HAP-1 (cell line): ENCODE measurements around the gene HIVEP3.

Experiments used
- DNase-seq, 2 experiments: peaks; one replicate each; pipeline ENCODE4 v3.0.0-alpha.2; 2016 to 2020; ENCODE audit warnings: low spot score in 2 of 2
- H3K27me3 ChIP-seq: fragments of 250-450 bp; sonication (Bioruptor Pico); 2 replicates; pipeline ENCODE4 v1.5.1; 2020; ENCODE audit warnings: low read depth, mild to moderate bottlenecking, moderate library complexity
- H3K36me3 ChIP-seq: fragments of 250-450 bp; sonication (Bioruptor Pico); replicated peaks from 2 replicates; pipeline ENCODE4 v1.5.1; 2020; ENCODE audit warnings: mild to moderate bottlenecking
- H3K4me1 ChIP-seq: fragments of 250-450 bp; sonication (Bioruptor Pico); 2 replicates; pipeline ENCODE4 v1.5.1; 2020; ENCODE audit warnings: mild to moderate bottlenecking
- H3K4me3 ChIP-seq: fragments of 250-450 bp; sonication (Bioruptor Pico); 2 replicates; pipeline ENCODE4 v1.5.1; 2020; ENCODE audit warnings: mild to moderate bottlenecking, moderate library complexity
- H3K9me3 ChIP-seq: fragments of 250-450 bp; sonication (Bioruptor Pico); 2 replicates; pipeline ENCODE4 v1.5.1; 2020; ENCODE audit warnings: mild to moderate bottlenecking, moderate library complexity
- in situ Hi-C: fragments of 300-500 bp; cut with MboI; formaldehyde crosslinking; loops from 3 replicates; pipeline ENCODE4 v1.14.3; 2020; ENCODE audit warnings: low sequenced_read_pairs, inconsistent platforms, mixed read lengths

The HIVEP3 gene

GRCh38 chr1:41493117-41493536 is 425.6 kb downstream of the HIVEP3 start:
- no peaks in the 10 kb centered on the region for H3K36me3 ChIP-seq
- H3K4me1 ChIP-seq: peaks cover 17% of the 10 kb centered on the region
- DNase-seq: no peak
- no peaks in the 10 kb centered on the region for H3K27me3 ChIP-seq
- no peak overlapping the region for H3K4me3 ChIP-seq
- in situ Hi-C loops: no loop called here
- no peaks in the 10 kb centered on the region for H3K9me3 ChIP-seq

DNA sequence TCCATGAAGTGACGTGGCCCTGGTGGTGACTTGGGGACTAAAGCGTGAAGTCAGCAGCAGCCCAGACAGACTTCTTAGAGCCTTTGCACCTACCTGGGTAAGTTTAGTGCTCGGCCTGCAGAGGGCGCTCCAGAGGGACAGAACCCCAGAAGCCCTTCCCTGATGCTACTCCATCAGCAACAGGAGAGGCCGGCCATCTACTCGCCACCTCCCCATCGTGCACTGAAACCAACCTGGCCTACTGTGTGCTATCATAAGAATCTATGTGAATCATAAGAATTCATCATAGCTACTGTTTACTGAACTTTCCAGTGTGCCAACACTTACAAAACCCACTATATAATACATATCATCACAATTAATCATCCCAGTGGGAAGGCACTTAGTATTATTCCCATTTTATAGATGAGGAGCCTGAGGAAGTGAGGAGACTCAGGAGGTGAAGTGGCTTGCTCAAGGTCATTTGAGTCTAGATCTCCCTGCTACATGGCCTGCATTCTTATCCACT is 426.3 kb downstream of the HIVEP3 start:
- no peak overlapping the region for H3K4me3 ChIP-seq
- peak in 1 of 2 experiments; percentile 76 for DNase-seq
- peaks cover 24% of the 10 kb centered on the region for H3K4me1 ChIP-seq

DNA sequence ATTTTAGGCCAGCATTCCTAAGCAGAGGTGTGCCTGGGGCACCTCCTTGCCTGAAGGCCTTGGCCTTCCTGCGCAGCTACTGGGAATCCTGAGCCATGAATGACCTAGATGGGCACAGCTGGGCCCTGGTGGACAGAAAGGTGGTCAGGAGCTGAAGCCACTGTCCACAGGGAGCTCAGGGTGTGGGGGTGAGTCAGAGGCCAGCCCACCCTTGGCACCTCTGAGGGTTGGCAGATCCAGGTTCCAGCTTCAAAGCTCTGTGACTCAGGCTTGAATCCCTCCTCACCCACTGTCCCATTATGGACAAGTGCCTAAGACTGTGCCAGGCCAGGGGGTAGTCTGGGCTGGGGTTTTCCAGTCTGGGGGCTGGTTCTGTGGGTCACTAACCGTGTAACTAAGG is 427.8 kb downstream of the HIVEP3 start:
- Histone ChIP-seq H3K4me1 (peaks cover 30% of the 10 kb centered on the region), H3K9me3 (no peaks in the 10 kb centered on the region)

More for the DNA sequence above, 426.3 kb downstream of the HIVEP3 start:
- no peaks in the 10 kb centered on the region for H3K9me3 ChIP-seq
- H3K36me3 ChIP-seq: no peaks in the 10 kb centered on the region
- in situ Hi-C loops: no loop called here
- H3K27me3 ChIP-seq: no peaks in the 10 kb centered on the region

DNA sequence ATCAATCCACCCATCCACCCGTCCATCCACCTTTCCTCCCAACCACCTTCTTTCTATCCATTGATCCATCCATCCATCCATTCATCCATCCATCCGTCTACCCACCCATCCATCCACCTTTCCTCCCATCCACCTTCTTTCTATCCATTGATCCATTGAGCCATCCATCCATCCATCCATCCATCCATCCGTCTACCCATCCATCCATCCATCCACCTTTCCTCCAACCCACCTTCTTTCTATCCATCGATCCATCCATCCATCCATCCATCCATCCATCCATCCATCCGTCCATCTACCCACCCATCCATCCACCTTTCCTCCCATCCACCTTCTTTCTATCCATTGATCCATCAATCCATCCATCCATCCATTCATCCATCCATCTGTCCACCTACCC is 429.2 kb downstream of the HIVEP3 start:
- DNase-seq: no peak
- in situ Hi-C loops: no loop called here
- no peaks in the 10 kb centered on the region for H3K27me3 ChIP-seq
- H3K4me1 ChIP-seq: peaks cover 33% of the 10 kb centered on the region
- no peak overlapping the region for H3K4me3 ChIP-seq
- H3K9me3 ChIP-seq: no peaks in the 10 kb centered on the region
- no peaks in the 10 kb centered on the region for H3K36me3 ChIP-seq

More for the DNA sequence above, 427.8 kb downstream of the HIVEP3 start:
- no peak for DNase-seq
- H3K27me3 ChIP-seq: no peaks in the 10 kb centered on the region
- no peak overlapping the region for H3K4me3 ChIP-seq
- in situ Hi-C loops: no loop called here
- no peaks in the 10 kb centered on the region for H3K36me3 ChIP-seq

DNA sequence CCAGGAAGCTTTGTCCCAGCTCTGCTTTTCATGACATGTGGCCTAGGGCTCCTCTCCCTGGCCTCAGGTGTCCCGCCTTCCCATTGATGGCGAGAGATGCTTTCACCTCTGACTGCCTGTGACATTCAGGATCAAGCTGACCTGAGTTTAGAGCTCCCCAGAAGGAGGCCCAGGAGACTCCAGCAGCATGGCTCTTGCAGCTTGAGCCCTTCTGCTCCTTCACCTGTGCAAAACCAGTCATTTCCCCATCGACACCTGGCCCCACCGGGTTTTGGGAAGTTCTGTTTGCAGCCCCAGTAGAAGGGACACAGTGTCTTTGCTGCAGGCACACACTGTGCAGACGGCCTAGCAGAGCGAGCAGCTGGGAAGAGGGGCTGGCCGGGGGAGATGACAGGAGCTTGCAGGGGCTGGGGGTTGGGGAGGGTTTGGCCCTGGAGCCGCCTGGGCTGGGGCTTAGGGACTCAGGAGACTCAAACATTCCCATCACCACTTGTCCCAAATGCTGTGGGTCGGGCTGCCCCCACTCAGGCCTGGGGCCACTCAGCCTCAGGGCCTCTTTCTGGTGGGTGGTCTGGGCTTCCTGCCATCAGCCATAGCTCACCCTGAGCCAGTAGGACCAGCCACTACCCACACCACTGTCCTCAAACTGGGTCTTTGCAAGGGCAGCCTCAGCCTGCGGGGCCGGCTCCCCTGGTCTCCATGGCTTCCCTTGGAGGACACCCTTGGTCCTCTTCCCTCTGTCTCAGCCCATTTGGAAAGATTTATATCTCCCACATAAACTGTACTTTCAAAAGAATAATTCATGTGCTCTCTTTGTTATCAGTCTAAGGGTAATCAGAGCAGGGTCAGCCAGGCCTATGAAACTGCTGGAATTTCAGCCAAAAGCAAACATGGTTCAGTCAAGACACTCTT is 430.4 kb downstream of the HIVEP3 start:
- H3K4me1 ChIP-seq: peaks cover 33% of the 10 kb centered on the region
- no peaks in the 10 kb centered on the region for H3K27me3 ChIP-seq
- H3K36me3 ChIP-seq: no peaks in the 10 kb centered on the region
- no peak for DNase-seq
- no peaks in the 10 kb centered on the region for H3K9me3 ChIP-seq
- H3K4me3 ChIP-seq: no peak overlapping the region
- in situ Hi-C loops: no loop called here

- H3K4me1 ChIP-seq: peaks cover 33% of the 10 kb centered on the region
- no peak overlapping the region for H3K4me3 ChIP-seq
- no peaks in the 10 kb centered on the region for H3K36me3 ChIP-seq
- H3K27me3 ChIP-seq: no peaks in the 10 kb centered on the region
- DNase-seq: no peak
- in situ Hi-C loops: no loop called here
- no peaks in the 10 kb centered on the region for H3K9me3 ChIP-seq
Measured at GRCh38 chr1:41487126-41488039, 431.3 kb downstream of the HIVEP3 start.

DNA sequence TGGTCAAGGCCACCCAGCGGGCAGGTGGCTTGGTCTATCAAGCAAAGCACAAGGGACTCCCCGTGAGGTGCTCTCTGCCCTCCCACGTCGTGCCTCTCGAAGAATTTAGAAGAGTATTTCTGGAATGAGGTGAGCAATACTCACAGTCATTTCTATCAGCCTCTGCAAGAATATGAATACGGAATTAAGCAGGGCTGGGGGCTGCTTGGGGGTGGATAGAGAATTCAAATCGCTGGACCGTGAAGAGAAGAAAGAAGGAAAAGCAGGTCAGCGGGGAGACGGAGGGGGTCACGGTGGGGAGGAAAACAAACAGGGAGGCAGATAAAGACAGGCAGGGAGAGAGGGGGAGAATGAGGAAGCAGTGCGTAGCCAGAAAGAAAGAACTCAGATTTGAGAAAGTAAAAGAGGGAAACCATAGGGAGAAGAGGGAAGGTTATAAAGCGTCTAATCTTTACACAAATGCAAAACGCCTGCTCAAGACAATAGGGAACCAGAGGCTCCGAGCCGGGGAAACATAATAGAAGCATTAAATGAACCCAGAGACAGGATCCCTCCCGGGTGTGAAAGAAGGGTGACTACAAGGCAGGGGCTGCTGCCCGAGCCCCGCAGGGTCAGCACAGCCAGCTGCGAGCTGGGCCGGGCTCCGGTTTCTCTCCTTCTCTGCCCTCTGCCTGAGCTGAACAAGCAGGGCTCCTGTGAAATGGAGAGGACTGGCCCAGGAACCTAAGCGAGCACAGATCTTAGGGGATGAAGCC is 432.2 kb downstream of the HIVEP3 start:
- peaks cover 33% of the 10 kb centered on the region for H3K4me1 ChIP-seq
- in situ Hi-C loops: no loop called here
- no peak overlapping the region for H3K4me3 ChIP-seq
- peak; percentile 76 to 95 for DNase-seq
- H3K36me3 ChIP-seq: no peaks in the 10 kb centered on the region
- H3K27me3 ChIP-seq: no peaks in the 10 kb centered on the region
- no peaks in the 10 kb centered on the region for H3K9me3 ChIP-seq

DNA sequence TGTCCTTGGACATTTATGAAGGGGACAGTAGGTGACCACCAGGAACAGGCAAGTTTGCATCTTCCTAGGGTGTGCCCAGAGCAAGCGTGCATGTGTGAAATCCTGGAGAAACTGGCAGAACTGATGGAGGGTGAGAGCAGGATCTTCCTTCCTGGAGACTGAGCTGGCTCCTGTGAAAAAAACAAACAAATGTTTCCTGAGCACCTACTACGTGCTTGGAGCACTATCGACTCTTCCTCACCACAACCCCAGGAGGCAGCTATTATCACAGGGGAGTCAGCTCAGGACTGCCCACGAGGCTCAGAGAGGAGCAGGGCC is 432.7 kb downstream of the HIVEP3 start:
- Histone ChIP-seq H3K27me3 (no peaks in the 10 kb centered on the region), H3K4me1 (peaks cover 33% of the 10 kb centered on the region), H3K4me3 (no peak overlapping the region), H3K36me3 (no peaks in the 10 kb centered on the region), H3K9me3 (no peaks in the 10 kb centered on the region)
- in situ Hi-C loops: no loop called here
- no peak for DNase-seq

- H3K36me3 ChIP-seq: no peaks in the 10 kb centered on the region
- no peak overlapping the region for H3K4me3 ChIP-seq
- peaks cover 33% of the 10 kb centered on the region for H3K4me1 ChIP-seq
- in situ Hi-C loops: no loop called here
- H3K27me3 ChIP-seq: no peaks in the 10 kb centered on the region
- no peaks in the 10 kb centered on the region for H3K9me3 ChIP-seq
- DNase-seq: no peak
Measured at GRCh38 chr1:41485605-41486004, 433.1 kb downstream of the HIVEP3 start.

DNA sequence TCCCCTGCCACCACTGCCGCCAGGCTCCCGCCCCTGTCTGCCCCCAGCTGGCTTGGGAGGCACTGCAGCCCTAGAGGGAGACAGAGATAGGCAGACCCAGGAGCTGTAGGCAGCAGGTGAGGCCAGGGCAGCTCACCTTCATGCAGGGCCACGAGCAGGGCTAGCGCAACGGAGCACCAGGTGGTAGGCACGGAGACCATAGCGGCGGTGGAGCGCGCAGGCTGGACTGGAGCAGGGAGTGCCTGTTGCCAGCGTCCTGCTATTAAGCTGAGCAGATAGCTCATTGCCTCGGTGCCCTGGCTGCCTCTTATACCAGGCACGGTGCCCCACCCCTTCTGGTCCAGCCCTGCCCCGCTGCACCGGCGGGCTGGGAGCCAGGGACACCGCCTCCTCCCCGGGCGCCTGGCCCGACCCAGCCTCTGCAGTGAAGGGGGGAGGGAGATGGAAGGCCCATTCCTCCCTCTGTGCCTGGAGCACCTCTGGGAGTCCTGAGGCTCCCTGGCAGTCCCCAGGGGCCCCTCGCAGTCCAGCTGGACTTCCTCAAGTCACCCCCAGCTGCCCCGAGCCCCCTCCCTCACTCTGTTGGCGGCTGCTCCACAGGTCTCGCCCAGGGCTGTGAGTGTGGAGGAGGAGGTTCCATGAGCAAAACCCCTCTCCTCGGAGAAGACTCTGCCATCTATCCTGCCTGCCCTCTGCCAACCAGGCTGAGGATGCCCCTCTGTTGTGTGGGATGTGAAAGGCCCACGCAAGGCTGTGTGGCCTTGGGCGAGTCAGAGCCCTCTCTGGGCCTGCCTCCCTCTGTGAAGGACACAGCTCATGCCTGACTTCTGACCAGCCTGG is 434.1 kb downstream of the HIVEP3 start, which contains the start of gene EDN2:
EDN2 (minus strand) TSS at position 282 of the 840 bp plus-strand sequence; CDS start at position 200, 82 bp downstream.
- no peaks in the 10 kb centered on the region for H3K9me3 ChIP-seq
- no peak for DNase-seq
- in situ Hi-C loops: no loop called here
- peaks cover 33% of the 10 kb centered on the region for H3K4me1 ChIP-seq
- no peaks in the 10 kb centered on the region for H3K27me3 ChIP-seq
- H3K36me3 ChIP-seq: no peaks in the 10 kb centered on the region
- no peak within 1 kb of the TSS for H3K4me3 ChIP-seq

- in situ Hi-C loops: no loop called here
- H3K36me3 ChIP-seq: no peaks in the 10 kb centered on the region
- H3K9me3 ChIP-seq: no peaks in the 10 kb centered on the region
- H3K4me3 ChIP-seq: no peak overlapping the region
- no peaks in the 10 kb centered on the region for H3K27me3 ChIP-seq
- no peak for DNase-seq
- H3K4me1 ChIP-seq: peaks cover 33% of the 10 kb centered on the region
Measured at GRCh38 chr1:41483960-41484401, 434.7 kb downstream of the HIVEP3 start.

DNA sequence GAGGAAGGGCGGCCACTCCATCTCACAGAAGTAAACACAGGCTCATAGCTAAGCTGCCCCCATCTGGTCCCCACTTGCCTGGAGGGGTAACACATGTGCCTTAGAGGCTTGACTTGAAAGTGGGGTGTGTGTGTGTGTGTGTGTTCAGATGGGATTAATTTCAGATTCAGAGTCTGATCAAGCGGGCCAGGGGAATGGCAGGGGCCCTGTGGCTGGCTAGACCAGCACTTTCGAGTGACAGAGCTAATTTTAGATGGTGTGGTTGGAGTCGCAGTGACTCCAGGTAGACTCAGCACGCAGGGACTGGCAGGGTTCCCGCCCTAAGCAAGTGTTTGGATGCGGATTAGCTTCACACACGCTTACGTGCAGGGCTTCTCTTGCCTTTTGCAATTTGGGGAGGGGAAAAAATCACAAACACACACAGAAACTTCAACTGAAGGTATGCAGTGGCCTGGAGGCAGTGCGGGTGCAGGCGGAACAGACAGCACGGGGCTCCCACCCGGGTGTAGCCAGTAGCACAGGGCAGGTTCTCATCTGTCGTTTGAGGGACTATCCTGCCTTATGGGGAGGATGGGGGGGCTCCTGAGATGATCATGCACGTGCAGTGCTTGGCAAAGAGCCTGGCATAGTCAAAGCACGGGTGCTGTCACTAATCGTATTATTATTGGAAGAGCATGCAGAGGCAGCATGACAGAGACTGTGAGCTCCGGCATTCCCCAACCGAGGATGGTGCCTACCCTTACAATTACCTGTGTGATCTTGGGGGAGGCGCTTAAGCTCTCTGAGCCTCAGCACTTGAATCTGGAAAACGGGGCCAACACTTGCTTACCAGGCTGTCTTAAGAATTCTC is 435.5 kb downstream of the HIVEP3 start:
- H3K36me3 ChIP-seq: no peaks in the 10 kb centered on the region
- no peaks in the 10 kb centered on the region for H3K9me3 ChIP-seq
- no peak overlapping the region for H3K4me3 ChIP-seq
- in situ Hi-C loops: no loop called here
- peaks cover 28% of the 10 kb centered on the region for H3K4me1 ChIP-seq
- no peaks in the 10 kb centered on the region for H3K27me3 ChIP-seq
- no peak for DNase-seq
